HFFc6 (cell line): ENCODE results near the gene MRPS5. TPM values are rescaled to one million over a fixed set of nuclear protein-coding genes. Genes with fewer than 3 reads are reported as not detected.
"Not testable (repeated sequence)": the region's sequence is repeated elsewhere in the genome, so short reads cannot be mapped to it uniquely, and the experiment has no call there.

Experiments
- DNase-seq: peaks from one replicate; pipeline ENCODE4 v3.0.0-alpha.2; 2018
- H3K27ac Mint-ChIP-seq: 2 replicates; pipeline ENCODE4 v1.8.0; 2020; ENCODE audit warnings: mild to moderate bottlenecking, mixed read lengths
- H3K27me3 Mint-ChIP-seq: 2 replicates; pipeline ENCODE4 v1.8.0; 2021; ENCODE audit warnings: mild to moderate bottlenecking, moderate library complexity, mixed read lengths; ENCODE audit not compliant: insufficient read depth
- H3K36me3 Mint-ChIP-seq: 2 replicates; pipeline ENCODE4 v1.8.0; 2021; ENCODE audit warnings: low read depth, mixed read lengths
- H3K4me1 Mint-ChIP-seq: 2 replicates; pipeline ENCODE4 v1.8.0; 2020; ENCODE audit warnings: low read depth, mixed read lengths
- H3K4me3 Mint-ChIP-seq: 2 replicates; pipeline ENCODE4 v1.8.0; 2020; ENCODE audit warnings: mild to moderate bottlenecking, moderate library complexity, mixed read lengths
- H3K9me3 Mint-ChIP-seq: 2 replicates; pipeline ENCODE4 v1.8.0; 2020; ENCODE audit warnings: mild to moderate bottlenecking, mixed read lengths
- total RNA-seq, 6 experiments: library from RNA; stranded (reverse); fragmentation: NEBNext Ultra II Directional; extraction: Animal tissue kit (Norgen Biotek cat#: 25700); gene quantifications; 2 replicates in 1 of 6; 3 replicates in 5 of 6; pipeline ENCODE4 v1.2.3, GENCODE V29; 2021
- TF ChIP-seq, protein P1 (sequence below): fragments of 200-600 bp; sonication (generic); IDR thresholded peaks from 2 replicates; pipeline ENCODE4 v1.5.0; 2021; ENCODE audit warnings: antibody characterized with exemption, mild to moderate bottlenecking

Gene MRPS5
- total RNA-seq, 6 experiments from 2014 or later, result 39.8 to 46.0 (median 41.3) TPM

DNA sequence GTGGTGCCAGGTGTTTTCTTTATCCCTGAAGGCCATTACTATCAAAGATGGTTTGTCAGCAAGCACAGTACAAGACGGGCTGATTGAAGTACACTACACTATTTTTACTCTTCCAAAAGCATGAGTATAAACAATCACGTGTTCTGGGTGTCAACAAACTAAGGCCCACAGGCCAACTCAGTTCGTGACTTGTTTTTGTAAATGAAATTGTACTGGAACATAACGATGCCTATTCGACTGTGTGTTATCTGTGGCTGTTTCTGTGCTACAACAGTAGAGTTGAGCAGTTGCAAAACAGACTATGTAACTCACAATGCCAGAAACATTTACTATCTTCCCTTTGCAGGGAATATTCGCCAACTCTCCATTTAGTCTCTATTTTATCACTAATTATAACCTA lies 12.3 kb downstream of the MRPS5 start:
- Mint-ChIP-seq H3K4me3 (no peak overlapping the region), H3K9me3 (no peaks in the 10 kb centered on the region), H3K36me3 (peaks cover 32% of the 10 kb centered on the region; the same call in 1 of the 2 replicates), H3K4me1 (no peaks in the 10 kb centered on the region), H3K27me3 (peaks cover 1% of the 10 kb centered on the region; the same call in 1 of the 2 replicates), H3K27ac (no peak overlapping the region)
- DNase-seq, result no peak
- TF ChIP-seq, protein P1, sequence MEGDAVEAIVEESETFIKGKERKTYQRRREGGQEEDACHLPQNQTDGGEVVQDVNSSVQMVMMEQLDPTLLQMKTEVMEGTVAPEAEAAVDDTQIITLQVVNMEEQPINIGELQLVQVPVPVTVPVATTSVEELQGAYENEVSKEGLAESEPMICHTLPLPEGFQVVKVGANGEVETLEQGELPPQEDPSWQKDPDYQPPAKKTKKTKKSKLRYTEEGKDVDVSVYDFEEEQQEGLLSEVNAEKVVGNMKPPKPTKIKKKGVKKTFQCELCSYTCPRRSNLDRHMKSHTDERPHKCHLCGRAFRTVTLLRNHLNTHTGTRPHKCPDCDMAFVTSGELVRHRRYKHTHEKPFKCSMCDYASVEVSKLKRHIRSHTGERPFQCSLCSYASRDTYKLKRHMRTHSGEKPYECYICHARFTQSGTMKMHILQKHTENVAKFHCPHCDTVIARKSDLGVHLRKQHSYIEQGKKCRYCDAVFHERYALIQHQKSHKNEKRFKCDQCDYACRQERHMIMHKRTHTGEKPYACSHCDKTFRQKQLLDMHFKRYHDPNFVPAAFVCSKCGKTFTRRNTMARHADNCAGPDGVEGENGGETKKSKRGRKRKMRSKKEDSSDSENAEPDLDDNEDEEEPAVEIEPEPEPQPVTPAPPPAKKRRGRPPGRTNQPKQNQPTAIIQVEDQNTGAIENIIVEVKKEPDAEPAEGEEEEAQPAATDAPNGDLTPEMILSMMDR, result no peak

- no peak overlapping the region for H3K27ac Mint-ChIP-seq
- no peaks in the 10 kb centered on the region for H3K9me3 Mint-ChIP-seq
- no peak for DNase-seq
- H3K4me3 Mint-ChIP-seq, result no peak overlapping the region
- H3K36me3 Mint-ChIP-seq, result peaks cover 47% of the 10 kb centered on the region; the same call in 1 of the 2 replicates
- no peaks in the 10 kb centered on the region for H3K4me1 Mint-ChIP-seq
- peaks cover 1% of the 10 kb centered on the region; the same call in 1 of the 2 replicates for H3K27me3 Mint-ChIP-seq
- TF ChIP-seq, protein P1, result no peak
Measured at GRCh38 chr2:95106081-95106480, 15.5 kb downstream of the MRPS5 start.

- Mint-ChIP-seq H3K9me3 (no peaks in the 10 kb centered on the region), H3K4me1 (no peaks in the 10 kb centered on the region), H3K4me3 (no peak overlapping the region), H3K27me3 (peaks cover 2% of the 10 kb centered on the region), H3K27ac (no peak overlapping the region), H3K36me3 (peaks cover 51% of the 10 kb centered on the region)
- TF ChIP-seq, protein P1, result no peak
- DNase-seq, result no peak
Measured at GRCh38 chr2:95104606-95105005, 17.0 kb downstream of the MRPS5 start.

DNA sequence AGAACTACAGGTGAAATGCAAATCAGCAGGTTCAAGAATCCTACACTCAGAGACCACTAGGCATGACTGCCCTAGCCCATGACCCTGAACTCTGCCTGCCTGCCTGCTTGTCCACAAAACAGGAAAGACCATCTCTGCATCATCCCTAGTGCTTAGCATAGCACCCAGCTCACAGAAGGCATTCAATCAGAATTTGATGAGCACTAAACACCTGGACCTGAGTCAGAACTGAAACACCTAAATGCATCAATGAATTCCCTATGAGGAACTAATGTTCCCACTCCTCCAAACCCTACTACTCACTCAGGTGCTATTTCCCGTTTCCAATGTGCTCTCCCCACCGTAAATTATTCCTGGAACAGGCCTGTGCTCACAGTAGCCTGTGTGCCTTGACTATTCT lies 21.7 kb downstream of the MRPS5 start:
- Mint-ChIP-seq H3K27ac (no peak overlapping the region), H3K4me3 (no peak overlapping the region), H3K27me3 (peaks cover 1% of the 10 kb centered on the region; the same call in 1 of the 2 replicates), H3K36me3 (peaks cover 53% of the 10 kb centered on the region), H3K4me1 (no peaks in the 10 kb centered on the region), H3K9me3 (peaks cover 8% of the 10 kb centered on the region; the same call in 1 of the 2 replicates)
- TF ChIP-seq, protein P1, result no peak
- DNase-seq, result no peak

GRCh38 chr2:95098273-95098672 lies 23.3 kb downstream of the MRPS5 start:
- not testable (repeated sequence) for H3K4me1 Mint-ChIP-seq, H3K9me3 Mint-ChIP-seq, H3K27me3 Mint-ChIP-seq, H3K4me3 Mint-ChIP-seq, DNase-seq, H3K27ac Mint-ChIP-seq
- H3K36me3 Mint-ChIP-seq, result peaks cover 67% of the 10 kb centered on the region

DNA sequence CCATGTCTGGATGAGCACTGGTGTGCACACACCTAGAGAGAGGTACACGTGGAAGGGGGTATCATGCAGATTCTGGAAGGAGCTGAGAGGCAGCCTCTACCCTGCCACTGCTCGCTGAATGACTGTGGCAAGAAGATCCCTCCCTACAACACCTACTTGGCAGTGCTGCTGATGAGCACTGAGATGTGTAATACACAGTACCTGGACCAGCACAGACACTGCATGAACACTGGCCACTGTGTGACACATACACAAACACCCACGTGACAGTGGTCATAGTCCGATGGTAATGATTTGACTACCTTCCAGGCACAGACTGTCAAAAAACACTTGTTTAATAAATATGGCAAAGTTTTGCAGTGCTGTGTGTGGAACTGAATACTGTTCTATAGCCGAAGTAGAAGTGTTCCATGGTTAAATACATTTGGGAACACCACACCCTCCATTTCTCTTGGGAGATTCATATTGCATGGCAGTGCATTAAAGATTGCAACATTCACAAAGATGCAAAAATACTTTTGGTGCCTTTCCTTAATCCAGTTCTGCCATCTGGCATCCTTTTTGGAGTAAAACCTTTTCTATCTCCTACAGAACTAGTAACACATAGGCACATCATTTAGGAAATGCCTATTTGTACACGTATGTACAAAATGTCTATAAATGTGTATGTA lies 29.6 kb downstream of the MRPS5 start:
- no peaks in the 10 kb centered on the region for H3K4me1 Mint-ChIP-seq
- no peak for DNase-seq
- TF ChIP-seq, protein P1, result no peak
- H3K36me3 Mint-ChIP-seq, result peaks cover 34% of the 10 kb centered on the region
- H3K27ac Mint-ChIP-seq, result no peak overlapping the region
- H3K4me3 Mint-ChIP-seq, result no peak overlapping the region
- peaks cover 5% of the 10 kb centered on the region; the same call in 1 of the 2 replicates for H3K9me3 Mint-ChIP-seq
- H3K27me3 Mint-ChIP-seq, result no peaks in the 10 kb centered on the region
